Coronary artery (tissue), 2 donors: ENCODE data around the gene VDAC1.

Experiments
- DNase-seq: peaks from one replicate; pipeline ENCODE4 v3.0.0-alpha.2; 2017; ENCODE audit warnings: low spot score
- H3K27ac ChIP-seq, 2 donors: fragments of 200-600 bp; sonication (generic); one replicate each; pipeline ENCODE4 v1.5.1; 2016 to 2019
- H3K4me3 ChIP-seq: fragments of 200-600 bp; sonication (generic); 2 replicates; pipeline ENCODE4 v1.5.1; 2016; ENCODE audit warnings: mild to moderate bottlenecking, moderate library complexity
- TF ChIP-seq, protein P1 (sequence below): fragments of 200-600 bp; sonication (generic); IDR thresholded peaks from one replicate; pipeline ENCODE4 v1.5.1; 2019; ENCODE audit warnings: antibody characterized with exemption

Gene VDAC1

DNA sequence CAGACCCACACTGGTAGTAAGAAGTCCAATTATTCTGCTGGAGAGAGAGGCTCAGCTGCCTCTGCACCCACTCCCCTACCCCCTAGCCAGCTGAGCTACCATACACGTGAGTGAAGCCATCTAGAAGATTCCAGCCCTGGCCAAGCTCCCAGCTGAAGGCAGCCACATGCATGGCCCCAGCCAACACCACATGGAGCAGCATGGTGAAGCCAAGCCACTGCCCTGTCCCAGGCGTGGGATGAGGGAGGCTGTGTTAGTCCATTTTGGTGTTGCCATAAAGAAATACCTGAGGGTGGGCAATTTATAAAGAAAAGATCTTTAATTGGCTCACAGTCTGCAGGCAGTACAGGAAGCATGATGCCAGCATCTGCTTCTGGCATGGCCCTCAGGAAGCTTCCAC, 20.0 kb upstream of the VDAC1 start:
- Histone ChIP-seq H3K27ac (no peak overlapping the region), H3K4me3 (no peak overlapping the region)
- TF ChIP-seq, protein P1, sequence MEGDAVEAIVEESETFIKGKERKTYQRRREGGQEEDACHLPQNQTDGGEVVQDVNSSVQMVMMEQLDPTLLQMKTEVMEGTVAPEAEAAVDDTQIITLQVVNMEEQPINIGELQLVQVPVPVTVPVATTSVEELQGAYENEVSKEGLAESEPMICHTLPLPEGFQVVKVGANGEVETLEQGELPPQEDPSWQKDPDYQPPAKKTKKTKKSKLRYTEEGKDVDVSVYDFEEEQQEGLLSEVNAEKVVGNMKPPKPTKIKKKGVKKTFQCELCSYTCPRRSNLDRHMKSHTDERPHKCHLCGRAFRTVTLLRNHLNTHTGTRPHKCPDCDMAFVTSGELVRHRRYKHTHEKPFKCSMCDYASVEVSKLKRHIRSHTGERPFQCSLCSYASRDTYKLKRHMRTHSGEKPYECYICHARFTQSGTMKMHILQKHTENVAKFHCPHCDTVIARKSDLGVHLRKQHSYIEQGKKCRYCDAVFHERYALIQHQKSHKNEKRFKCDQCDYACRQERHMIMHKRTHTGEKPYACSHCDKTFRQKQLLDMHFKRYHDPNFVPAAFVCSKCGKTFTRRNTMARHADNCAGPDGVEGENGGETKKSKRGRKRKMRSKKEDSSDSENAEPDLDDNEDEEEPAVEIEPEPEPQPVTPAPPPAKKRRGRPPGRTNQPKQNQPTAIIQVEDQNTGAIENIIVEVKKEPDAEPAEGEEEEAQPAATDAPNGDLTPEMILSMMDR, result no peak
- DNase-seq, result no peak

- Histone ChIP-seq H3K4me3 (no peak overlapping the region), H3K27ac (no peak overlapping the region)
- TF ChIP-seq, protein P1, result no peak
- no peak for DNase-seq
Measured at GRCh38 chr5:134022333-134022732, 17.6 kb upstream of the VDAC1 start.

DNA sequence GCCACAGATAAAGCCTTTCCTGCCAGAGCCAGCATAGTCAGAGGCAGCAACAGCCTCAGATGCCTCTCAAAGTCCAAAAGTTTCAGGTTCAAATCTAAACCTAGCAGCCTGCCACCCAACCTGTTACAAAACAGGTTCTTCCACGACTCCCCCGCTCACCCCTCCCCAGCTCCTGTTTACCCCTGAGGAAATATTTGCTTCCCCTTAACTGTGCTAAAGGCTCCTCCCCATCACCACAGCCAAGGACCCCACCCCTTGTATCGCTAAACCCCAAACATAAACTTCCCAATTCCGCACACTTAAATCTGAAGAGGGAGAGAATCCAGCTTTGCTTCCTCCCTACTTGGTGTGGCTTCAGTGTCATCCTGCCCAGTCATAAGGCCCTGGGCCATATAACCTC, 15.4 kb upstream of the VDAC1 start:
- DNase-seq, result no peak
- H3K27ac ChIP-seq, result no peak overlapping the region
- no peak overlapping the region for H3K4me3 ChIP-seq
- TF ChIP-seq, protein P1, result no peak

GRCh38 chr5:134019636-134020035, 14.9 kb upstream of the VDAC1 start:
- Histone ChIP-seq H3K27ac (no peak overlapping the region), H3K4me3 (no peak overlapping the region)
- TF ChIP-seq, protein P1, result no peak
- DNase-seq, result no peak

- H3K4me3 ChIP-seq, result no peak overlapping the region
- no peak overlapping the region for H3K27ac ChIP-seq
- TF ChIP-seq, protein P1, result no peak
- DNase-seq, result no peak
Measured at GRCh38 chr5:134018986-134019316, 14.2 kb upstream of the VDAC1 start.

DNA sequence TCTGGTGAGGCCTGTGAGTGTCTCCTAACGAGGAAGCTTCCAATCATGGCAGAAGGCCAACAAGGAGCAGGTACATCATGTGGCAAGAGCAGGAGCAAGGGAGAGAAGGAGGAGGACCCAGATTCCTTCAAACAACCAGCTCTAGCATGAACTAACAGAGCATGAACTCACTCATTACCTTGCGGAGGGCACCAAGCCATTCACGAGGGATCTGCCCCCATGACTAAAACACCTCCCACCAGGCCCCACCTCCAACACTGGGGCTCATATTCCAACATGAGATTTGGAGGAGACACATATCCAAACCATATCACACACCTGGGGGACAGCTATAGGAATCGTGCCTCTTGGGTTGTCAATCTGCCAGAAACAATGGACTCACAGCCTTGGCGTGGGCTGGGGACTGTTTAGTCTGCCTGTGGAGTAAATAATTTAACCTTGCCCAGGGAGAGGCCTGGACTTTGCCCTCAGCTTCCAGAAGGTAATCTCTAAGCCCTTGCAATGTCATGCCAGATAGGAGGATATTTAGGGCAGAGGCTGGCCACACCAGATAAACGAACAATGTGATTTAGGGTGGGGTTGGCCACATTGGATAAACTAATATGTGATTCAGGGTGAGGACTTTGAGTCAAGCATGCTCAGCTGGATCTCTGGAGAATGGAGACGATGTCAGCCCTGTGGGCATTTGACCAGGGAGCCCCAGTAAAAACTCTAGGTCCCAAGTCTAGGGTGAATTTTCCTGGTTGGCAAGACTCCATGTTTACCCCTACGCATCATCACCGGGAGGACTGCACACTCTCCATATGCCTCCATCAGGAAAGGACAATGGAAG, 13.6 kb upstream of the VDAC1 start:
- TF ChIP-seq, protein P1, result no peak
- Histone ChIP-seq H3K27ac (no peak overlapping the region), H3K4me3 (no peak overlapping the region)
- DNase-seq, result no peak

DNA sequence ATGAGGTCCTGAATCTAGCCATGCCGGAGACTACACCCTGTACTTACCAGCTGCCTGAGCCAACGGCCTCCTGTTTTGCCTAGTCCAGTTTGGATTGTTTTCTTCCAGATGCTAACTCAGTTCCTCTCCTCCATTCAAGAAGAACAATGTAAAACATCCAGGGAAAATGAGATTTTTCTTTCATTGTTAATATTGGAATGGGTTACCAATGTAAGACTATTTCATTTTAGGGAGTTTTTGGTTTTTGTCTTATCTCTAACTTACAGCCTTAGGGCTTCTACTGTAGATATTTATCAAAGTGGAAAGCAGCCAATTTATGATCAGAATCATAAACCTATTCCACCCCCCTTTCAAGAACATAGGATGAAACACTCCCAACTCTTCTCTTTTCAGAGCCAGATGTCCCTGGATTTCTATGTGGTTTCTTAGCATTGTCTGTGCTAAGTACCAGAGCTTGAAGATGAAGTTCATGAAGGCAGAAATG, 3.5 kb upstream of the VDAC1 start:
- TF ChIP-seq, protein P1, result no peak
- no peak overlapping the region for H3K4me3 ChIP-seq
- no peak overlapping the region for H3K27ac ChIP-seq
- no peak for DNase-seq
